A673 (cell line): Measurements from ENCODE around the gene SDHAF3. TPM values are rescaled to one million over a fixed set of nuclear protein-coding genes. Genes with fewer than 3 reads are reported as not detected.

Source experiments
- BruUV-seq: library from RNA; stranded (reverse); fragments of 400-500 nt; replicated peaks from 2 replicates; lab custom pipeline; 2021; lab: Mats Ljungman, UMichigan
- CTCF ChIA-PET: fragments of 300-600 bp; sonication (Branson Sonifier 250); formaldehyde crosslinking; loops from one replicate; lab custom pipeline; 2022; ENCODE audit warnings: antibody characterized with exemption; lab: Charles Lee
- POLR2A ChIA-PET: fragments of 300-600 bp; sonication (Branson Sonifier 250); formaldehyde crosslinking; loops from one replicate; lab custom pipeline; 2022; ENCODE audit warnings: antibody characterized with exemption; ENCODE audit not compliant: low non-redundant PET; lab: Charles Lee
- DNase-seq: peaks from one replicate; pipeline ENCODE4 v3.0.0-alpha.2; 2015; ENCODE audit warnings: low spot score
- H3K27ac ChIP-seq: fragments of 200-600 bp; sonication (generic); 2 replicates; pipeline ENCODE4 v1.5.1; 2016; ENCODE audit warnings: mixed run types, low read depth, mild to moderate bottlenecking, mixed read lengths, antibody characterized with exemption, low read length; ENCODE audit not compliant: poor library complexity, severe bottlenecking
- H3K27me3 ChIP-seq: fragments of 200-600 bp; sonication (generic); replicated peaks from 2 replicates; pipeline ENCODE4 v1.6.1; 2017; ENCODE audit warnings: mixed run types, low read depth, mild to moderate bottlenecking, mixed read lengths, antibody characterized with exemption, low read length; ENCODE audit not compliant: insufficient read depth, poor library complexity
- H3K36me3 ChIP-seq: fragments of 200-600 bp; sonication (generic); 2 replicates; pipeline ENCODE4 v1.6.1; 2016; ENCODE audit warnings: mixed run types, mild to moderate bottlenecking, mixed read lengths, antibody characterized with exemption, low read length; ENCODE audit not compliant: insufficient read depth, poor library complexity, severe bottlenecking
- H3K4me1 ChIP-seq: fragments of 200-600 bp; sonication (generic); 2 replicates; pipeline ENCODE4 v1.6.1; 2017; ENCODE audit warnings: mixed run types, mild to moderate bottlenecking, mixed read lengths, antibody characterized with exemption, low read length; ENCODE audit not compliant: insufficient read depth, poor library complexity, severe bottlenecking
- H3K4me3 ChIP-seq: fragments of 200-600 bp; sonication (generic); 2 replicates; pipeline ENCODE4 v1.5.1; 2016; ENCODE audit warnings: low read depth, mixed run types, mild to moderate bottlenecking, mixed read lengths, low read length; ENCODE audit not compliant: poor library complexity, severe bottlenecking
- H3K9me3 ChIP-seq: fragments of 200-600 bp; sonication (generic); 2 replicates; pipeline ENCODE4 v1.6.1; 2016; ENCODE audit warnings: mixed run types, low read depth, mild to moderate bottlenecking, mixed read lengths, antibody characterized with exemption, low read length; ENCODE audit not compliant: poor library complexity, severe bottlenecking
- EZH2 ChIP-seq: fragments of 200-600 bp; sonication (generic); IDR thresholded peaks from 2 replicates; pipeline ENCODE4 v1.6.1; 2017; ENCODE audit warnings: borderline replicate concordance, low read depth, mild to moderate bottlenecking, mixed read lengths, antibody characterized with exemption, low read length; ENCODE audit not compliant: poor library complexity, severe bottlenecking
- intact Hi-C: fragments of 100-400 bp; cut with micrococcal nuclease; formaldehyde crosslinking; loops from one replicate; pipeline ENCODE4 v1.10.0; 2022; ENCODE audit not compliant: unreplicated experiment
- total RNA-seq: library from RNA; stranded (reverse); gene quantifications from 2 replicates; pipeline ENCODE4 v1.2.3, GENCODE V29; 2021
- TF ChIP-seq, protein P1 (sequence below): fragments of 300-800, 200-600 bp; sonication (generic); conservative IDR thresholded peaks from 2 replicates; pipeline ENCODE4 v1.5.1; 2017; ENCODE audit warnings: low read depth, mild to moderate bottlenecking, antibody characterized with exemption, low read length, moderate library complexity, mixed read lengths

SDHAF3 gene
- total RNA-seq, 1 experiment from 2014 or later, result 29.7 TPM

DNA sequence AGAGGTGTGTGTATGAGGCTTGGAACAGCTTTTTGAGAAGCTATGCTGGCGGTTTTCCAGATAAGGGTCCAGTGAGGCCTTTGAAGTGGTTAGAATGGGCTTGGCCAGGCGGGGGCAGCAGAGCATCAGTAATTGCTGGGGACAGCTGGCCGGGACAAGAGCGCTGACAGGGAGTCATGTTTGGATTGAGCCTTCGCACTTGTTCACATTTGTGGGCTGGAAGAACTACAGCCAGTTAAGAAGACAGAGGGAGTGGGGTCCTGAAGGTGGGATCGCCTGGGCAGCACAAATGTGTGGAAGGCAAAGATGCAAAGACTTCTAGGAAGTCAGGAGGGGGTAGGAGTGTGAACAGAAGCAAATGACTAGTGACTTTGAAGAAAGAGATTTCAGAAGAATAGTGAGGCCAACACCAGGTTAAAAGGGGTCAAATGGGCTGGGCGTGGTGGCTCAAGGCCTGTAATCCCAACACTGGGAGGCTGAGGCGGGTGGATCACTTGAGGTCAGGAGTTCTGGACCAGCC, 12.7 kb upstream of the SDHAF3 start:
- Histone ChIP-seq H3K9me3 (no peaks in the 10 kb centered on the region), H3K27ac (no peak overlapping the region), H3K4me3 (no peak overlapping the region), H3K4me1 (no peaks in the 10 kb centered on the region), H3K27me3 (no peaks in the 10 kb centered on the region), H3K36me3 (no peaks in the 10 kb centered on the region)
- ChIA-PET POLR2A (no interaction called here), CTCF (interaction anchor here (0.6 to 1.4 kb wide), 6 partner anchors 13 to 732 kb away, joined by 3 to 7 read pairs (median 3); partner anchors contain the start of gene SDHAF3)
- TF ChIP-seq EZH2, result no peak
- TF ChIP-seq, protein P1, sequence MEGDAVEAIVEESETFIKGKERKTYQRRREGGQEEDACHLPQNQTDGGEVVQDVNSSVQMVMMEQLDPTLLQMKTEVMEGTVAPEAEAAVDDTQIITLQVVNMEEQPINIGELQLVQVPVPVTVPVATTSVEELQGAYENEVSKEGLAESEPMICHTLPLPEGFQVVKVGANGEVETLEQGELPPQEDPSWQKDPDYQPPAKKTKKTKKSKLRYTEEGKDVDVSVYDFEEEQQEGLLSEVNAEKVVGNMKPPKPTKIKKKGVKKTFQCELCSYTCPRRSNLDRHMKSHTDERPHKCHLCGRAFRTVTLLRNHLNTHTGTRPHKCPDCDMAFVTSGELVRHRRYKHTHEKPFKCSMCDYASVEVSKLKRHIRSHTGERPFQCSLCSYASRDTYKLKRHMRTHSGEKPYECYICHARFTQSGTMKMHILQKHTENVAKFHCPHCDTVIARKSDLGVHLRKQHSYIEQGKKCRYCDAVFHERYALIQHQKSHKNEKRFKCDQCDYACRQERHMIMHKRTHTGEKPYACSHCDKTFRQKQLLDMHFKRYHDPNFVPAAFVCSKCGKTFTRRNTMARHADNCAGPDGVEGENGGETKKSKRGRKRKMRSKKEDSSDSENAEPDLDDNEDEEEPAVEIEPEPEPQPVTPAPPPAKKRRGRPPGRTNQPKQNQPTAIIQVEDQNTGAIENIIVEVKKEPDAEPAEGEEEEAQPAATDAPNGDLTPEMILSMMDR, result peak; percentile 86
- no TSS peak for BruUV-seq
- DNase-seq, result peak; percentile 82
- intact Hi-C loops, result loop anchor here (1.0 to 2.0 kb wide), 3 partner anchors 75 to 740 kb away; no protein-coding TSS in a partner anchor

DNA sequence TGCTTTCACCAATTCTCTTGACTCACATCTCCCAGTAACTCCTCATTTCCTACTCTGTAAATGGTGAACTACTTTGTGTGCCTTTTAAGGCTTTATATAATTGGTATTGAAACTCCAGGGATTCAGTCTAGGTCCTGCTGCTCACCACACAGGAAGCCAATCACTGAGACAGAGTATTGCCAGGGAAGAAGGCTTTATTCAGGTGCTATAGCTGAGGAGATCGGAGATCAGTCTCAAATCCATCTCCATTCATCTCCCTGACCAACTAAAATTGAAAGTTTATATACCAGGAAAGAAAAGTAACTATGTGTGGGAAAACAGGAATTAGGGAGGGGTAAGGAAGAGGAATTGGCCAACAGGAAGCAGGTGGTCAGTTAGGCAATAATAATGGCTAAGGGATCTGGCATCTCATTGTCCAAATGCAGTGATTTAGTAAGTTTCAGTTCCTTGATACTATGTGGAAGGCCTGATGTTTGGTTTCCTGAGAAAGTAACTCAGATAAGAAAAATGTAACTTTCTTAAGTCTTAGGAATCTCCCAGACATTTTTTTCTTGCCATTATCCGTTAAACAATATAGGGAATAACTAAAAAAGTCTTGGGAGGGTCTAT, 10.2 kb upstream of the SDHAF3 start:
- BruUV-seq, result no TSS peak
- H3K36me3 ChIP-seq, result no peaks in the 10 kb centered on the region
- no peak overlapping the region for H3K4me3 ChIP-seq
- POLR2A ChIA-PET, result no interaction called here
- no peaks in the 10 kb centered on the region for H3K9me3 ChIP-seq
- no peaks in the 10 kb centered on the region for H3K4me1 ChIP-seq
- TF ChIP-seq EZH2, result no peak
- TF ChIP-seq, protein P1, result no peak
- no peak for DNase-seq
- H3K27ac ChIP-seq, result no peak overlapping the region
- no peaks in the 10 kb centered on the region for H3K27me3 ChIP-seq
- intact Hi-C loops, result no loop called here
- CTCF ChIA-PET, result no interaction called here

DNA sequence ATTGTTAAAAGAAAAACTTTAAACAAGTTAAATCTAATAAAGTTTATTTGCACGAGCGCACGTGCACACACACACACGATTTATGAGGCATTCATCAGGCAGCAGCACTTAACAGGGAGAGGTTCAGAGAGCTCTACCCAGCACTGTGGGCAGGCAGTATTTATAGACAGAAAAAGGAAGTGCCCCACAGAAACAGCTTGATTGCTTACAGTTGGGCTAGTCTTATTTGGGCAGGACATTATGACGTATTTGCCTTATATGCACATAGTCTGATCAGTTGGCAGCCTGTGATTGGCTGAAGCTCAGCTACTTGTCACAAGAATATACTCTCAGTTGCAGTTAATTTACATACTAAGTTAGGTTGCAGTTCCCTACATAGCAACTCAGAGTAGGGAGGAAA, 1.2 kb upstream of the SDHAF3 start:
- intact Hi-C loops, result no loop called here
- Histone ChIP-seq H3K4me1 (no peaks in the 10 kb centered on the region), H3K4me3 (no peak overlapping the region), H3K36me3 (no peaks in the 10 kb centered on the region), H3K27ac (no peak overlapping the region), H3K9me3 (no peaks in the 10 kb centered on the region), H3K27me3 (no peaks in the 10 kb centered on the region)
- POLR2A ChIA-PET, result no interaction called here
- DNase-seq, result peak; percentile 21
- BruUV-seq, result no TSS peak
- CTCF ChIA-PET, result no interaction called here
- TF ChIP-seq, protein P1, result no peak
- TF ChIP-seq EZH2, result no peak
